ENCODE results near the gene NEU1. TPM values are rescaled to one million over a fixed set of nuclear protein-coding genes. Genes with fewer than 3 reads are reported as not detected.
A peak's percentile ranks its signal among the peaks of the same experiment; 100 is the strongest.

The NEU1 gene
- total RNA-seq, 1 experiment from 2014 or later: 15.1 TPM

DNA sequence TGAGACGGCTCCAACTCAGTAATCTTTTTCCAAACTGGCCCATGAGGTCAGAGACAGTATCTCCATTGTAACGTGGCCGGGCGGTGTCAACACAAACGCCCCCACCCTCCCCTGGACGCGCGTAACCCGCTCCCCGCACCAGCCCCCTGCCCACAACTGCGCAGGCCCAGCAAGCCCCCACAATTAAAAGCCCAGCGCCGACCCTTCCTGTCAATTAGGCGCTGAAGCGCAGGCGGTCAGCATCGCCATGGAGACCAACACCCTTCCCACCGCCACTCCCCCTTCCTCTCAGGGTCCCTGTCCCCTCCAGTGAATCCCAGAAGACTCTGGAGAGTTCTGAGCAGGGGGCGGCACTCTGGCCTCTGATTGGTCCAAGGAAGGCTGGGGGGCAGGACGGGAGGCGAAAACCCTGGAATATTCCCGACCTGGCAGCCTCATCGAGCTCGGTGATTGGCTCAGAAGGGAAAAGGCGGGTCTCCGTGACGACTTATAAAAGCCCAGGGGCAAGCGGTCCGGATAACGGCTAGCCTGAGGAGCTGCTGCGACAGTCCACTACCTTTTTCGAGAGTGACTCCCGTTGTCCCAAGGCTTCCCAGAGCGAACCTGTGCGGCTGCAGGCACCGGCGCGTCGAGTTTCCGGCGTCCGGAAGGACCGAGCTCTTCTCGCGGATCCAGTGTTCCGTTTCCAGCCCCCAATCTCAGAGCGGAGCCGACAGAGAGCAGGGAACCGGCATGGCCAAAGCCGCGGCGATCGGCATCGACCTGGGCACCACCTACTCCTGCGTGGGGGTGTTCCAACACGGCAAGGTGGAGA is 47.4 kb downstream of the NEU1 start, which contains the start of the genes HSPA1A and HSPA1L (continued):
- no peak for TF ChIP-seq ATF3 (IDR thresholded peaks at IDR 0.05)
- TF ChIP-seq FOSL1 (IDR thresholded peaks at IDR 0.05; ENCODE audit: low read depth): no peak
- TF ChIP-seq REST (IDR thresholded peaks at IDR 0.05; ENCODE audit: low read depth): no peak
- no peak for TF ChIP-seq ELF1 (IDR thresholded peaks at IDR 0.05; ENCODE audit: borderline replicate concordance, low read depth)
- TF ChIP-seq TCF7L2 (IDR thresholded peaks at IDR 0.05; ENCODE audit: borderline replicate concordance, extremely low read depth, insufficient read depth, insufficient read length): no peak

DNA sequence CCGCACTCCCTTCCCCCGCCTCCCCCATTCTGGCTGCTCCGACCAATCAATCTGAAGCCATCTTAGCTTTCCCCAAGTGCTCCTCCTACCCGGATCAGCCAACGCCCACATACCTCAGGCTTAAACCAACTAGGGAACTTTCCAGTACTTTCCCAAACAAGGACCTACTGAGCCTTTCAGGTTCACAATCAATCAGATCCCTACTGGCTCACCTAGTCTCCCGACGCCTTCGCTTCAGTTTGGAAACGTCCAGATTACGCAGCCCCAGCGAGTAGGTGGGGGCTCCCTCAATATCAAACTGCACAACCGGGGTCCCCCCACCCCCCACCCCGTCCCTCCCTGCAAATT is 48.0 kb downstream of the NEU1 start:
- no peak overlapping the region for H2AFZ ChIP-seq (ENCODE audit: low read depth, low read length, poor library complexity, severe bottlenecking)
- peak overlapping the region; percentile 41 for H3K9ac ChIP-seq (ENCODE audit: low read length)
- TF ChIP-seq YY1 (IDR thresholded peaks at IDR 0.05; ENCODE audit: extremely low read depth, insufficient replicate concordance, low read depth, low read length) (peak; percentile 45), ATF3 (IDR thresholded peaks at IDR 0.05) (no peak), POLR2AphosphoS5 (IDR thresholded peaks at IDR 0.05; ENCODE audit: low read depth, low read length) (peak; percentile 50; the same call in 1 of the 2 replicates), SRF (IDR thresholded peaks at IDR 0.05; ENCODE audit: low read depth) (no peak), EGR1 (IDR thresholded peaks at IDR 0.05; ENCODE audit: low read depth) (peak; percentile 61; the same call in 1 of the 2 replicates), CTCF (IDR thresholded peaks at IDR 0.05 in 2 of 3, conservative IDR thresholded peaks at IDR 0.05 in 1 of 3; ENCODE audit: borderline replicate concordance in 1 of 3, insufficient read depth in 1 of 3, low read depth in 2 of 3, low read length in 2 of 3) (no peak), ELF1 (IDR thresholded peaks at IDR 0.05; ENCODE audit: borderline replicate concordance, low read depth) (no peak)
- POLR2A ChIA-PET: interaction anchor here (0.7 to 3.3 kb wide), 4 partner anchors 13 to 112 kb away, joined by 3 to 24 read pairs (median 4); partner anchors contain the start of genes ABHD16A and HSPA1B
- no peaks in the 10 kb centered on the region for H4K20me1 ChIP-seq (ENCODE audit: insufficient read depth)
- no peak overlapping the region for H3K4me3 ChIP-seq (replicated peaks in 1 of 2; ENCODE audit: low read depth in 1 of 2, low read length in 2 of 2)
- no peaks in the 10 kb centered on the region for H3K27me3 ChIP-seq (ENCODE audit: insufficient read depth, low read length)
- CTCF ChIA-PET: interaction anchor here (0.6 to 0.9 kb wide), 3 partner anchors 24 to 1024 kb away, joined by 3 to 4 read pairs (median 3); partner anchors contain the start of gene TAP2
- DNase-seq (ENCODE audit: low read depth, low spot score) (peak; percentile 90), ATAC-seq (peak; percentile 91)
- H3K4me1 ChIP-seq (ENCODE audit: control insufficient read depth in 1 of 2, insufficient read depth in 2 of 2, low read length in 2 of 2): peaks cover 25 to 29% of the 10 kb centered on the region in 2 experiments
- peak overlapping the region; percentile 63 for H3K4me2 ChIP-seq (ENCODE audit: low read length)
- no peaks in the 10 kb centered on the region for H3K79me2 ChIP-seq (ENCODE audit: insufficient read depth, low read length)
- peak overlapping the region; percentile 81 for H3K27ac ChIP-seq (ENCODE audit: low read depth, low read length)
- intact Hi-C loops (cut with micrococcal nuclease): no loop called here
- no peaks in the 10 kb centered on the region for H3K9me2 ChIP-seq (ENCODE audit: insufficient read depth)
- no TSS peak for BruUV-seq (replicated peaks)
- H3K9me3 ChIP-seq (ENCODE audit: control insufficient read depth in 1 of 2, insufficient read depth in 1 of 2, low read depth in 1 of 2, low read length in 2 of 2): peaks cover 0 to 5% of the 10 kb centered on the region in 2 experiments; a peak in 1 of 4 replicates
- H3K36me3 ChIP-seq (ENCODE audit: control insufficient read depth in 1 of 2, insufficient read depth in 2 of 2, low read length in 2 of 2): no peaks in the 10 kb centered on the region
- RAD21 ChIA-PET (ENCODE audit: low non-redundant PET in 1 of 2, low total read pairs in 2 of 2, uncharacterized antibody in 2 of 2, unreplicated experiment in 2 of 2): no interaction called here

Measured in HCT116 (cell line).